ENCODE data around the gene ADCY10. TPM values are rescaled to one million over a fixed set of nuclear protein-coding genes. Genes with fewer than 3 reads are reported as not detected.

ADCY10 gene
- total and polyA plus RNA-seq, 2 of the 4 experiments (the other 2 are of a cell fraction), result under 0.01 to 0.03 TPM

DNA sequence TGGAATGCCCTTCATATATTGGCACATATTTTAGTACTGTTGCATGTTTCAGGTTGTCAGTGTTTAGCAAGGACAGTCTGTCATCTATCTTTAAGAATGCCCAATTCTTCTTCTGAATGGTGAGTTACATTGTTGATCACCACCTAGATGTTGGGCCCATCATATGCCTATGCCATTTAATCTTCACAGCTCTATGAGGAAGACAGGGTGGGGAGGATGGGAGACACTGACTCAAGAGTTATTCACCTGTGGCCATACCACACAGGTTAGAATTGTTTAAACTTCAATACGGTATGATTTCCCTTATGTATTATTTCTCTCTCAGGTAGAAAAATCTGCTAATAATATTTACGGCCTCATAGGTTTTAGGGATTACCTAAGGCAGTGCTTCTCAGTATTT, 147.4 kb downstream of the ADCY10 start:
- CTCF ChIA-PET, result no interaction called here
- in situ Hi-C loops (cut with MboI; ENCODE audit: low sequenced_read_pairs), result no loop called here
- Histone ChIP-seq H3K4me2 (ENCODE audit: low read depth, low read length) (no peak overlapping the region), H3K36me3 (ENCODE audit: control insufficient read depth, insufficient read depth, low read length) (peaks cover 20% of the 10 kb centered on the region), H2BK20ac (ENCODE audit: low read depth, low read length) (no peak overlapping the region), H3K23ac (ENCODE audit: low read depth, low read length) (no peak overlapping the region), H3K9ac (ENCODE audit: low read depth, low read length) (no peak overlapping the region), H3K79me1 (ENCODE audit: low read depth in 1 of 2, low read length in 2 of 2) (peaks cover 38 to 73% of the 10 kb centered on the region in 2 experiments), H2AFZ (replicated peaks; ENCODE audit: low read length, poor library complexity) (no peak overlapping the region), H4K5ac (ENCODE audit: low read depth, low read length) (no peak overlapping the region), H3K56ac (ENCODE audit: extremely low read depth, insufficient read depth, low read length) (no peak overlapping the region), H2BK5ac (ENCODE audit: low read depth, low read length, poor library complexity, severe bottlenecking) (no peak overlapping the region), H4K8ac (ENCODE audit: low read depth in 2 of 2, low read length in 2 of 2) (no peak overlapping the region), H2BK120ac (ENCODE audit: low read depth, low read length) (no peak overlapping the region), H3K4me1 (ENCODE audit: control insufficient read depth, insufficient read depth, low read length) (peaks cover 5% of the 10 kb centered on the region; the same call in 1 of the 2 replicates), H2AK5ac (ENCODE audit: low read depth, low read length) (no peak overlapping the region), H3K4ac (ENCODE audit: low read depth, low read length) (no peak overlapping the region), H3K27ac (ENCODE audit: insufficient read depth, low read length) (no peak overlapping the region), H4K20me1 (ENCODE audit: insufficient read depth, low read length) (peaks cover 55% of the 10 kb centered on the region), H2BK15ac (ENCODE audit: low read depth, low read length) (no peak overlapping the region), H3K4me3 (ENCODE audit: insufficient read depth, low read depth, low read length) (no peak overlapping the region), H3K9me1 (ENCODE audit: insufficient read depth, low read length) (peaks cover 11% of the 10 kb centered on the region), H3K18ac (ENCODE audit: low read depth, low read length) (no peak overlapping the region), H2AK9ac (replicated peaks; ENCODE audit: low read depth, low read length, poor library complexity) (no peak overlapping the region), H4K91ac (ENCODE audit: insufficient read depth, low read depth, low read length) (no peak overlapping the region), H3K9me3 (ENCODE audit: control insufficient read depth, insufficient read depth, low read length) (no peaks in the 10 kb centered on the region), H3K14ac (replicated peaks; ENCODE audit: low read depth, low read length) (no peak overlapping the region), H3K27me3 (ENCODE audit: control insufficient read depth, insufficient read depth, low read length) (no peaks in the 10 kb centered on the region)
- intact Hi-C loops (cut with micrococcal nuclease), result no loop called here
- DNase-seq, result no peak
- TF ChIP-seq SMC3 (IDR thresholded peaks at IDR 0.05; ENCODE audit: low read depth, low read length) (no peak), MAFK (IDR thresholded peaks at IDR 0.05; ENCODE audit: low read depth, low read length) (no peak)
- ATAC-seq (ENCODE audit: low read depth), result no peak
- no CpG with 5 or more reads among the region's 2 CpGs for WGBS, 2 experiments (ENCODE audit: extremely low coverage in 2 of 2, insufficient read length in 1 of 2)
- dilution Hi-C loops (cut with HindIII; ENCODE audit: low sequenced_read_pairs, unreplicated experiment), result no loop called here
- POLR2A ChIA-PET (ENCODE audit: unreplicated experiment), result no interaction called here
- BruUV-seq (replicated peaks), result no TSS peak

Measured in IMR-90 (cell line).